Measurements from ENCODE around the gene STYK1. TPM values are rescaled to one million over a fixed set of nuclear protein-coding genes. Genes with fewer than 3 reads are reported as not detected.

Gene STYK1
- total RNA-seq, 1 donor from 2014 or later: not detected

DNA sequence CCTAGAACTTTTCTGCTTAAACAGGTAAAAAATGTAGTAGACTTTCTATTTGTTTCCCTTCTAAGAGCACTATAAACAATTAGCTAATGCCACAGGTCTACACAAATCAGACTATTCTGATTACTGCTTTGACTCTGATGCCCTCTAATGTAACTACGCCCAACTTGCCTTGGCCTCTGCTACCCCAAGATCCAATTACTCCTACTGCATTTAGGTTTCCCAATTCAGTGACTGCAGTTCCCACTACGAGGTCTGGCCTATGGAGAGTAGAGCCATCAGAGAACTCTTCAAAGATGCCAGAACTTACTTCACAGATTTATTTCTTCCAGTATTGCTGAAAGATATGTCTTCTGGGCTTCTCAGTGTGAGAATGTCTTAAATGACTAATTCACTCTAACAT lies 15.3 kb upstream of the STYK1 start:
- H3K4me1 Mint-ChIP-seq: no peaks in the 10 kb centered on the region
- no peak for DNase-seq (ENCODE audit: low read depth, low spot score)
- TF ChIP-seq CTCF (conservative IDR thresholded peaks at IDR 0.05): no peak
- peaks cover 7% of the 10 kb centered on the region for H3K9me3 Mint-ChIP-seq
- H3K36me3 Mint-ChIP-seq (ENCODE audit: low read depth): peaks cover 4% of the 10 kb centered on the region
- no peak overlapping the region for H3K4me3 Mint-ChIP-seq
- no peak overlapping the region for H3K27ac Mint-ChIP-seq (ENCODE audit: unreplicated experiment)
- H3K27me3 Mint-ChIP-seq (ENCODE audit: low read depth): peaks cover 2% of the 10 kb centered on the region

- no peak for TF ChIP-seq CTCF (conservative IDR thresholded peaks at IDR 0.05)
- Mint-ChIP-seq H3K9me3 (peaks cover 7% of the 10 kb centered on the region), H3K4me1 (no peaks in the 10 kb centered on the region), H3K27me3 (ENCODE audit: low read depth) (peaks cover 2% of the 10 kb centered on the region), H3K27ac (ENCODE audit: unreplicated experiment) (no peak overlapping the region), H3K4me3 (no peak overlapping the region), H3K36me3 (ENCODE audit: low read depth) (peaks cover 4% of the 10 kb centered on the region)
- no peak for DNase-seq (ENCODE audit: low read depth, low spot score)
Measured at GRCh38 chr12:10688042-10688441, 14.2 kb upstream of the STYK1 start.

GRCh38 chr12:10672231-10672868 lies 1.5 kb downstream of the STYK1 start:
- Mint-ChIP-seq H3K27me3 (ENCODE audit: low read depth) (peaks cover 79% of the 10 kb centered on the region), H3K36me3 (ENCODE audit: low read depth) (no peaks in the 10 kb centered on the region), H3K27ac (ENCODE audit: unreplicated experiment) (no peak overlapping the region), H3K4me1 (no peaks in the 10 kb centered on the region), H3K4me3 (no peak overlapping the region), H3K9me3 (no peaks in the 10 kb centered on the region)
- no peak for TF ChIP-seq CTCF (conservative IDR thresholded peaks at IDR 0.05)
- DNase-seq (ENCODE audit: low read depth, low spot score): no peak

GRCh38 chr12:10669533-10669932 lies 4.3 kb downstream of the STYK1 start:
- Mint-ChIP-seq H3K27me3 (ENCODE audit: low read depth) (peaks cover 63% of the 10 kb centered on the region), H3K9me3 (no peaks in the 10 kb centered on the region)

DNA sequence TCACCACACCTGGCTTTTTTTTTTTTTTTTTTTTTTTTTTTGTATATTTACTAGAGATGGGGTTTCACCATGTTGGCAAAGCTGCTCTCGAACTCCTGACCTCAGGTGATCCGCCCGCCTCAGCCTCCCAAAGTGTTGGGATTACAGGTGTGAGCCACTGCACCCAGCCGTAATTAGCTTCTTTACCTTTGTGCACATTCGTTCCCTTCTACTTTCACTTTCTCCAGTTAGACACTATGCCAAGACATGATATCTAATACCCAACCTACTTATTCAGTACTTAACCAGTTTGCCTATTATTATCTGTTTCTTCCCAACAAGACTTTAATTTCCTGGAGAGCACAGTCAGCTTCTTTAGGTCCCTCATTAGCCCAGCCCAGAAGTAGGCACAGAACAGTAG lies 5.3 kb downstream of the STYK1 start:
- no peaks in the 10 kb centered on the region for H3K36me3 Mint-ChIP-seq (ENCODE audit: low read depth)
- TF ChIP-seq CTCF (conservative IDR thresholded peaks at IDR 0.05): no peak

More at GRCh38 chr12:10669533-10669932, 4.3 kb downstream of the STYK1 start:
- Mint-ChIP-seq H3K27ac (ENCODE audit: unreplicated experiment) (no peak overlapping the region), H3K36me3 (ENCODE audit: low read depth) (no peaks in the 10 kb centered on the region), H3K4me1 (no peaks in the 10 kb centered on the region), H3K4me3 (no peak overlapping the region)
- no peak for DNase-seq (ENCODE audit: low read depth, low spot score)
- TF ChIP-seq CTCF (conservative IDR thresholded peaks at IDR 0.05): no peak

More for the DNA sequence above, 5.3 kb downstream of the STYK1 start:
- Mint-ChIP-seq H3K27ac (ENCODE audit: unreplicated experiment) (no peak overlapping the region), H3K4me3 (no peak overlapping the region), H3K9me3 (no peaks in the 10 kb centered on the region), H3K27me3 (ENCODE audit: low read depth) (peaks cover 57% of the 10 kb centered on the region), H3K4me1 (no peaks in the 10 kb centered on the region)
- no peak for DNase-seq (ENCODE audit: low read depth, low spot score)

Measured in neural crest cell (in vitro differentiated cells).